Bronchial epithelial cell (primary cell): ENCODE data around the gene EEF2K. TPM values are rescaled to one million over a fixed set of nuclear protein-coding genes. Genes with fewer than 3 reads are reported as not detected.

Source experiments
- DNase-seq: peaks from one replicate; pipeline ENCODE4 v3.0.0-alpha.2; 2010; ENCODE audit warnings: low read depth
- FAIRE-seq: peaks from 2 replicates; lab custom pipeline; 2011; peaks lifted over from hg19 to GRCh38; lab: Jason Lieb, UNC
- H3K27me3 ChIP-seq: 2 replicates; pipeline ENCODE4 v1.5.1; 2011; ENCODE audit warnings: low read length; ENCODE audit not compliant: control insufficient read depth, insufficient read depth
- H3K36me3 ChIP-seq: 2 replicates; pipeline ENCODE4 v1.5.1; 2011; ENCODE audit warnings: low read length; ENCODE audit not compliant: control insufficient read depth, insufficient read depth
- H3K4me3 ChIP-seq: 2 replicates; pipeline ENCODE4 v1.5.1; 2011; ENCODE audit warnings: mild to moderate bottlenecking, low read depth, low read length, control low read depth
- total RNA-seq: library from RNA; depleted of rRNA; stranded (reverse); fragments of >200 nt; gene quantifications from 2 replicates; pipeline ENCODE4 v1.2.1, GENCODE V29; 2014
- TF ChIP-seq, protein P1 (sequence below): IDR thresholded peaks from 2 replicates; pipeline ENCODE4 v1.5.1; 2011; ENCODE audit warnings: mild to moderate bottlenecking, moderate library complexity, low read length, control low read depth, inconsistent platforms; ENCODE audit not compliant: insufficient read depth, severe bottlenecking

EEF2K gene
- total RNA-seq, 1 donor from 2014 or later, result 6.3 TPM

GRCh38 chr16:22205577-22206012 lies 483 bp upstream of the EEF2K start:
- H3K36me3 ChIP-seq, result no peaks in the 10 kb centered on the region
- H3K4me3 ChIP-seq, result peak overlapping the region; percentile 84
- TF ChIP-seq, protein P1, sequence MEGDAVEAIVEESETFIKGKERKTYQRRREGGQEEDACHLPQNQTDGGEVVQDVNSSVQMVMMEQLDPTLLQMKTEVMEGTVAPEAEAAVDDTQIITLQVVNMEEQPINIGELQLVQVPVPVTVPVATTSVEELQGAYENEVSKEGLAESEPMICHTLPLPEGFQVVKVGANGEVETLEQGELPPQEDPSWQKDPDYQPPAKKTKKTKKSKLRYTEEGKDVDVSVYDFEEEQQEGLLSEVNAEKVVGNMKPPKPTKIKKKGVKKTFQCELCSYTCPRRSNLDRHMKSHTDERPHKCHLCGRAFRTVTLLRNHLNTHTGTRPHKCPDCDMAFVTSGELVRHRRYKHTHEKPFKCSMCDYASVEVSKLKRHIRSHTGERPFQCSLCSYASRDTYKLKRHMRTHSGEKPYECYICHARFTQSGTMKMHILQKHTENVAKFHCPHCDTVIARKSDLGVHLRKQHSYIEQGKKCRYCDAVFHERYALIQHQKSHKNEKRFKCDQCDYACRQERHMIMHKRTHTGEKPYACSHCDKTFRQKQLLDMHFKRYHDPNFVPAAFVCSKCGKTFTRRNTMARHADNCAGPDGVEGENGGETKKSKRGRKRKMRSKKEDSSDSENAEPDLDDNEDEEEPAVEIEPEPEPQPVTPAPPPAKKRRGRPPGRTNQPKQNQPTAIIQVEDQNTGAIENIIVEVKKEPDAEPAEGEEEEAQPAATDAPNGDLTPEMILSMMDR, result no peak
- FAIRE-seq (no peak), DNase-seq (no peak)
- H3K27me3 ChIP-seq, result no peaks in the 10 kb centered on the region

- DNase-seq (peak; percentile 49), FAIRE-seq (no peak)
- H3K27me3 ChIP-seq, result no peaks in the 10 kb centered on the region
- H3K36me3 ChIP-seq, result peaks cover 1% of the 10 kb centered on the region
- peak overlapping the region; percentile 84 for H3K4me3 ChIP-seq
- TF ChIP-seq, protein P1, result no peak
These were observed 1.0 kb downstream of the EEF2K start for GRCh38 chr16:22206842-22207714.

GRCh38 chr16:22207715-22208360 lies 1.8 kb downstream of the EEF2K start:
- Histone ChIP-seq H3K4me3 (peak overlapping the region; percentile 84), H3K36me3 (peaks cover 1% of the 10 kb centered on the region), H3K27me3 (no peaks in the 10 kb centered on the region)
- FAIRE-seq (no peak), DNase-seq (no peak)
- TF ChIP-seq, protein P1, result no peak

DNA sequence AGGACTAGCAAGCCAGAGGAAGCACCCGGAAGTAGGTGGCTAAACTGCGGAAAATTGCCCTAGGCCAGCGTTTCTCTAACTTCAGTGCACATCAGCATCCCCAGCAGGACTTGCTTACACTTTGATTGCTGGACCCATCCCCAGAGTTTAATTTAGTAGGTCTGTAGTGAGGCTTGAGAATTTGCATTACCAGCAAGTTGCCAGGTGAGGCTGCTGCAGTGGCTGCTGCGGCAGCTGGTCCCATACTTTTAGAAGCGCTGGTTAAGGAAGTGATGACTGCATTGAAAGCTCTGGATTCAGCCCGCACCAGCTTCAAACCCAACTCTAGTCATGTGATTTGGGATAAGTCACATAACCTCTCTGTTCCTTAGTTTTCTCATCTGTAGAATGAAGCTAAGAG lies 4.2 kb downstream of the EEF2K start:
- DNase-seq (no peak), FAIRE-seq (no peak)
- TF ChIP-seq, protein P1, result no peak
- Histone ChIP-seq H3K36me3 (peaks cover 1% of the 10 kb centered on the region), H3K27me3 (no peaks in the 10 kb centered on the region), H3K4me3 (no peak overlapping the region)

DNA sequence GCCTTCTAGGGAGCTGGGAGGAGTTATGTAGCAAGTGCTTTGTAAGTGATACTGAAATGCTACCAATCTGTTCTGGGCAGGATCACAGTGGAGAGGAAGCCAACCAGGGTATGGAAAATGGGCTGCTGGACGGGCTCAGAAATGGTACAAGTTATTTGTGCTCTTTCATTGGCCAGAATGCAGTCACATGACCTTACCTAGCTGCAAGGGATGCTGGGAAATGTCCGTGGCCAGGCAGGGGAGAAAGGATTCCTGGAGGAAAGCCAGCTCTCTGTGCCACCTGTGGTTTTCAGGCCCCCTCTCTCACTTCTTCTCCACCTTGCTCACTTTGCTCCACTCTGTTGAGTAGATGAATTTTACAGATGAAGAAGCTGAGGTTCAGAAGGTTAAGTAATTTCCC lies 4.8 kb downstream of the EEF2K start:
- no peak overlapping the region for H3K4me3 ChIP-seq
- DNase-seq, result no peak
- TF ChIP-seq, protein P1, result no peak
- peaks cover 1% of the 10 kb centered on the region for H3K36me3 ChIP-seq
- no peak for FAIRE-seq
- no peaks in the 10 kb centered on the region for H3K27me3 ChIP-seq
